HG03521 (cell line): ENCODE measurements around the gene STAT5A.
A peak's percentile ranks its signal among the peaks of the same experiment; 100 is the strongest.

Experiments
- ATAC-seq: cut with Tn5 transposase; IDR thresholded peaks from one replicate; pipeline ENCODE4 v1.9.1; 2021; ENCODE audit warnings: mild to moderate bottlenecking, moderate library complexity; ENCODE audit not compliant: unreplicated experiment

The STAT5A gene

DNA sequence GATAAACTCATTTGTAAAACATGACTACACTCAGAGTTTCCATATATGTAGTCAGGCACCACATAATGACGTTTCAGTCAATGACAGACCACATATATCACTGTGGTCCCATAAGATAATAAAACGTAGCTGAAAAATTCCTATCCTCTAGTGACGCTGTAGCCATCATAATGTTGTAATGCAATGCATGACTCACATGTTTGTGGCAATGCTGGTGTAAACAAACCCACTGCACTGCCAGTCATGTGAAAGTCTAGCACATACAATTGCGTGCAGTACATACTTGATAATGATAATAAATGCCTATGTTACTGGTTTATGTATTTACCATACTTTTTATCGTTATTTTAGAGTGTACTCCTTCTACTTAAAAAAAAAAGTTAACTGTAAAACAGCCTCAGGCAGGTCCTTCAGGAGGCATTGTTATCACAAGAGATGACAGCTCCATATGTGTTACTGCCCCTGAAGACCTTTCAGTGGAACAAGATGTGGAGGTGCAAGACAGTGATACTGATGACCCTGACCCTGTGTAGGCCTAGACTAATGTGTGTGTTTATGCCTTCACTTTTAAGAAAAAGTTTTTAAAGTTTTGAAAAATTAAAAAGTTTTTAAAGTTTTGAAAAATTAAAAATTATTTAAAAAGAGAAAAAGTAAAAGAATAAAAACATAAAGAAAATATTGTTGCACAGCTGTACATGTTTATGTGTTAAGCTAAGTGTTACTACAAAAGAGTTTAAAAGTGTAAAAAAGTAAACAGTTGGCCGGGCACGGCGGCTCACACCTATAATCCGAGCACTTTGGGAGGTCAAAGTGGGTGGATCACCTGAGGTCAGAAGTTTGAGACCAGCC lies 21.2 kb upstream of the STAT5A start:
- no peak for ATAC-seq

DNA sequence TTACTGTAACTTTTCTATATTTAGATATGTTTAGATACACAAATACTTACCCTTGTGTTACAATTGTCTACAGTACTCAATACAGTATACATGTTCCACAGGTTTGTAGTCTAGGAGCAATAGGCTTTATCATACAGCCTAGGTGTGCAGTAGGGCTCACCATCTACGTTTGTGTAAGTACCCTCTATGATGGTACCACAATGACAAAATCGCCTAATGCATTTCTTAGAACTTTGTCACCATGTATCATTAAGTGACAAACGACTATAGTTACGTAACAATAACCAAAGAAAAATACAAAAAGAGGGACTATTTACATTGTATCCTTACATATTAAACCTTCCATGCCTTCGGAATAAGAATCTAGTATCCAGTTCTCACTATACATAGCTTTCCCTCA lies 20.1 kb upstream of the STAT5A start:
- ATAC-seq: no peak

DNA sequence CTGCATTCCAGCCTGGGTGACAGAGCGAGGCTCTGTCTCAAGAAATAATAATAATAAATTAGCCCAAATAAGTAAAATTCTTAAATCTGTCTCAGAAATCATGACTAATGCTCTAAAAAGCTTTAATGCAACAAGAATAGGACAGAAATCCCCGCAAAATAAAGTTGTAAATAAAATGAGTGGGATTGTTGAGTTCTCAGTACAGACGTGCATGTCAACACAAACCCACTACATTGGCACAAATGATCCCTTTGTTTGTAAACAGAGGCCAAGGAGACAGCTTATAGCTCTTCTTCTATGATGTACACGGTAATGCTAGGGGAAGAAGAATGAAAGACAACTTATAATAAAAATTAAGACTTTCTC lies 18.1 kb upstream of the STAT5A start:
- no peak for ATAC-seq

DNA sequence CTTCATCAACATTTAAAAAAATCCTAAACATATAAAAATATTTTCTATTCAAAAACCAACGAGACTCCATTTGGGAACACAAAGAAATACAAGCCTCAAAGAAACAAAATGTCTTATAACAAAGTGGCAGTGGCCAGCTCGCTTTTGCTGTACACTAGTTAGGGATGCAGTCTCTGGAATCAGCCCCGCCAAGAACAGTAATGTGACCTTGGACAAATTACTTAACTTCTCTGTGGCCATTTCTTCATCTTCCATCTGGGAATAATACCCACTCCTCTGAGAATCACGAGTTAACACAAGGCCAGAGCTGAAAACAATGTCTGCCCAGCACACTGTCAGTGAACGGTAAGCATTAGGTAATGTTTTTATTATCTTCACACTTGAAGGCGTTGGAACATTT lies 17.7 kb upstream of the STAT5A start:
- no peak for ATAC-seq

DNA sequence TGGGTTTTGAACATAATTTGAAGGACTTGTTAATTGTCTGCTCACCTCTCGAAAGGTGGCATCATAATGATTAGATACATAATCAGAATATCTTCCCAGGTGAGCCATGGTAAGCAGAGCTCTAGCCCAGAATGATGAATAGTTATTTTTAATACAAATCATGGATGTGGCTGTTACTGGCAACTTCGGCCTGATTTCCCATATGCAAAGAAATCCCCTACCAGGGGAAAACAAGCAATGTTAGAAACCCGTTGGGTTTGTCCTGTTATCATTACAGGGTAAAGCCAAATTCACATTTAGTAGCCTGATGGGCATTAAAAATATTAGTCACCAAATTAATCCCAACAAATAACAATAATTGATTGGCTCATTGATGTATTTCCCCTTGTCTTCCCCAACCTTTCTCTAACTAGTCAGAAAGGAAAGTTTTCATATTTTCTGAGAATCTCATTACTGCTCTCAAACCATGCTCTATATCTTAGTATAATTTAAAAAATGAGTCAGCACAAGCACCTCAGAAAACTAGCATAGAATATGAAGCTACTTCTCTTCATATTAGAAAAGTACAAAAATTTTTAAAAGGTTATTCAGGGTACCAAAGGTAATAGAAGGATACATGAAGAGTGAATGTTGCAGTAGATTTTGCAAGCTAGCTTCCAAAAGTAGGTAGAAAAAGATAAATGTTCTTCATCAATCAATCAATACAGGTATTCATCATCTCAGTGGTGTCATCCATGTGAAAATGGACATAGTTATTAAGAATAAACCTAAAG lies 17.1 kb upstream of the STAT5A start:
- no peak for ATAC-seq

DNA sequence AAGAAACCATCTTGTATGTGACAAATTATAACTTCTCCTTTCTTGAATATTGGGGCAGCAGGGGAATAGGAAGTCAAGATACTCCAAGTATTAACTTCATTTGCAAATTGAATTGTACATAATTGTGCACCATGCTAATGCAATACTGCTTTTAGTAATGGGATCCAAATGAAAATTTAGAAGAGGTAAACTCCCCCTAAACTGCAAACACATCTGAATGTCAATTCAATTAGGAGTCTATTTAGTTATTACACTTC lies 16.6 kb upstream of the STAT5A start:
- ATAC-seq: no peak

DNA sequence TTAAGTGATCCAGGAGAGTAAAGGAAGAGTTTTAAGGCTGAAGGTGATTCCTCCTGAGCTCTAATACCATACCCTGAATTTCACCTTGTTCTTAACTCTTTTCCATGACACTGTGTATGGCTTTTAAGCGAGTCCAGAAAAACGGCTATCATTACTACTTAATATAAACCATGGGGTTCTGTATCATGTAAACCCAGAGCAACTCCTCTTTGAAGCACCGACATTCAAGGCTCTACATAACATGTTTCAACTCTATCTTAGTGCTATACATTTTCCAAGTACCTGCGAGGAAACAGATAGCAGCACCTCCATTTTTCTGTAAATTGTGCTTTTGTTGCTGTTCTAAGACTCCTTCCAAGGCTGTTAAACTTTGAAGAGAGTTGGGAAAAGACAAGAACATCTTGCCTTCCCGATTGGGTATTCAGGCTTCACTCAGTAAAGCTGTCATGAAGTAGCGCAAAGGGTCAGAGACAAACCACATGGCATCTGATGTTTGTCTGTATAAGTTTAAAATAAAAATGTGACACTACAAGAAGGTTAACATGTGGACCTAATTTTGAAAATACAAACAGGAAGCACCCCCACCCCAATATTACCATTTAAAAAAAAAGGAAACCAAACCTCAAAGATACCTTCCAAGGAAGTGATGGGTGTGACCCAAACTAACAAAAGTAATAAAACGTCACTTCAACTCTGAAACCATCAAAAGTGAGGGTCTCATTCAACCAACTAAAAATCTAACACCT lies 16.0 kb upstream of the STAT5A start:
- no peak for ATAC-seq

DNA sequence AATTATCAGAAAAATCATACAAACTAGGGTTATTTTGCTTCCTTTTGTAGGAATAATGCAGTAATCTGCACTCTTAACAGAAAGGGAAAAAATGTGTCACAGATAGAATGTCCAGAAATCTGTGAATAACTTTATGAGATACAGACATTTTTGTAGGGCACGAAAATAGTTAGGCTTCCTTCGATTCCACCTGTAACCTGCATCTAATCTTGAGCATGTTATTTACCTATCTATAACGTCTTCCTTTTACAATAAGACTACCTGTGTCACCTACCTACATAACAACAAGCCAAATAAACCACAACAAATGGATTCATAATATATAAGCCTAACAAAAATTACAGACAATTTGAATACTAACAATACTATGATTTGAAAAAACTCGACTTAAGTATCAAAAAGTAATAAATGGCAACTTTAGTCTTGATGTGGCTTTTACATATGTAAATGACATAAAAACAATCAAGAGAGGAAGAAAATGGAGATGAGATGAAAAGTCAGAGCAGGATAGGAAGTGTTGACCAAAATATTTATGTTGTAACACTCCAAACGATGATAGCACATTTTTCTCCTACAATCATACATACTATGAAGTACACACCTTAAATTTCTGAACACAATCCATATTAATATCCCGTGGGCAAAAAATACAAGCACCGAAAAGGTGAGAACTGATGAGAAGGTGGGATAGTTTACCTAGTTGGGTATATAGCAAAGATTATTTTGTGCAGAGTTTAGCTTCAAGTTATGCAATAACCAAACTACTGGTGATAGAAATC lies 14.6 kb upstream of the STAT5A start:
- no peak for ATAC-seq

DNA sequence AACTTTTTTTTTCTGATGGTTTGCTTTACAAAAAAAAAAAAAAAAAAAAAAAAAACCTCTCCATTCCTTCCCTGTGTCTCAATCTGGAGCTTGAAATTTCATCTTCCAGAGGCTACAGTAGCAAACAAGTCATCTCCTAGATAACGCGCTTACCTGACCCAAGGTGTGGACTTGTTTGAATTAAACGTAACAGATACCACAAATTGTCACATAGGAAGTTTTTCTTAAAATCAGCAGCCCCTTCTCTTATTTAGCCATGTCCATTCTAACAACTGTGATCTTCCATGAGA lies 14.1 kb upstream of the STAT5A start:
- ATAC-seq: no peak

DNA sequence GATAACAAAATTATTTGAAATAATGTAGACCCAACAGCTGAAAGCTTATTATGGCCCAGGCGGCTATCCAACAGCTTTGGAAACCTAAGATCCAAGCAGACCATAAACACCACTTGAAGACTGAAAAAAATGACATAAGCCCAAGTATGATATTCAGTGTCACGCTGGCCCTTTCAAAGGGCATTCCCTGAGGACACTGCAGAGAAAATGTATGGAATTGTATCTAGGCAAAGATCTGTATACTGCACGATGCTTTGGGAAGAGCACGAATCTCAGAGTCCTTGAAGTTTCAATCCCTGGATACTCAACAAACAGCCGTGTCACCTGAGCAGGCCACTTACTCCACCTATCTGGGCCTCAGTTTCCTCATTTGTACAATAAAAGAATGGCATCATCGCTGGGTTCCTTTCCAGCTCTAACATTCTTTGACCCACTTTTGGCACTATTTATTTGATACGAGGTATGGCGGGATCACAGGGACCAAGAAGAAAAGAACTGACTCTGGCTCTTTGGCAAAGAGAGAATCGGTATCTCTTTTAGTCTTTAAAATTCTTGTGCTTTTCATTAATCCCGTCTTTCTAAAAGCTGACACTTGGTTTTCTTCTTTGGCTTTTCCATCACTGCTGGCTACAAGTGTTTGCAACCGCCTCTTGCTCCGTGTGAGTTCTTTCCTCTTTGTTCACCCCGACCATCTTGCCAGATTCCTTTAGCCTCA lies 13.3 kb upstream of the STAT5A start:
- ATAC-seq: no peak

DNA sequence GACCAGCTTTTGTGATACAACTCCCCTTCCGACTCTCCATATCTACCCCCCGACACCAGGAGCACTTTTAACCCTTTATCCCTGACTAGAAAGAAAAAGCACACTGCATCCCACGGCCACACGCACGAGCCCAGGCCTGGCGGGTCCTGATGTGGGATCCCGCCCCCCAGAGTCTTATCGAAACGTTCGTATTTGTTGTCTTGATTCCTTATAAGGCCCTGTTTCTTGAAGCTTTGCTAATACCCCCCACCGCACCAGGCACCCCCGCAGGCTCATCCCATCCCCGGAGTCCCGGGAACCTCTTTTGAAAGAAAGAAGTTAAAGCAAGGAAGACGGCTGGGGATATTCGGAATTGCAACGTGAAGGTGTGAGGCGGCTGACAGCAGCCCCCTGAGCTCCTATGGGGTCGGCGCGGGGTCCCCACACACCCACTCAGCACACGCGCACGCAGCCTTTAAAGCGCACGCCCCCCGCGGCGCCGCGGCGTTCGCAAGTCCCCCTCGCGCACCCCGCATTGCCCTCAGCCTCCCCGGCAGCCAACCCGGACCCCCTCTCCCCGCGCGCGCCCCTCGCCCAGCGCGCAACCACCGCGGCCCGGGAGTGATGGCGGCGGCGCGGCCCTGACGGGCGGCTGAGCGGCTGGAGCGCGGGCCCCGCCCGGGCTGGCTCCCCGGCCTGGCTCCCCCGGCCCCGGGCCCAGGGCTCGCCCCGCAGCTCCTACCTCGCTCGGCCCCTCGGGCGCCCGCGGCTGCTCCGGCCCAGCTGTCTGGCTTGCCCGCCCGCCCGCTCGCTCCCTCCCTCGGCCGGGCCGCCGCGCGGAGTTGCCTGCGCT lies 12.6 kb upstream of the STAT5A start:
- peak; percentile 52 for ATAC-seq

DNA sequence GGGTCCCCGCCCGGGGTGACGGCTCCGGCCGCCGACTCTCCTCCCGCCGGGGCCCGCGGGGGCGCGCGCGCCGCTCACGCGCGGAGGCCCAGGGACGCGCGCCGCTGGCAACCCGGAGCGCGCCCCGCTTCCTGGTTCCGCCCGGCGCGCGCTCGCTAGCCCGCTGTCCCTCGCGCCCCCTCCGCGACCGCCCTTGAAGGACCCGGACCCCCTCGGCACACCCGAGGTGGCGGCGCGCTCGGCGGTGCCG lies 12.0 kb upstream of the STAT5A start, which contains the start of gene STAT5B:
Gene STAT5B (minus strand): TSS at position 33 of the 250 bp plus-strand sequence. CDS start 44,264 bp downstream, outside the sequence.
- ATAC-seq: peak; percentile 52

DNA sequence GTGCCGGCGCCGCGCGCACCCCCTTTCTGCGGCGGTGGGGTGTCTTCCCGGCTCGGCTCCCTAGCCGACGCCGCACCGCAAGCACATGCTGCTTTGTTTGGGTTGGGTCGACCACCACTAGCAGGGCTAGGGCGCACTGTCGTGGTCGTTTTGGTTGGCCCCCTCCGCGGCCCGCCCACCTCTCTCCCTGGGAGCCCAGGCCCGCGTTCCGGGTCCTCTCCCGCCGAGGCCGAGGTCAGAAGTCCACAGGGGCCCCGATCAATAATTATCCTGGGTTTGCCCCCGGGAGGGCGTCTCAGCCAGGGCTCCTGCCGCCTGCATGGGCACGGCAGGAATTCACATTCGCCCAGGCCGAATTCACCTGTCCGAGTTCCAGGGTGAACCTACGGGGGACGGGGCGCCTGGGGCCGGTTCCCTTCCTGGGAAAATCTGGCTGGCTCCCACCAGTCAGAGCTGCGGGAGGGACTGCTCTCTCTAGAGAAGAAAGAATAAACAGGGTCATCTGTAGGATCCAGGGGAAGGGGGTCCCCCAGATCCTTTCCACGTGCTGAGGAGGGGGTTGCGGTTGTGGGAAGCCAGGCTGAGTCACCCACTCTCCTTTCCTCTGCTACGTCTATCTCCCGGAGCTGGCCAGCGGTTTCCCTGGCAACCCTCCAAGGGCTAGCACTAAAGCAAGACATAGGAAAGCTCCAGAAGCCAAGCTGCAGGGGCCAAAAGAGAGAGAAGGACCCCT lies 11.5 kb upstream of the STAT5A start:
- ATAC-seq: peak; percentile 18

DNA sequence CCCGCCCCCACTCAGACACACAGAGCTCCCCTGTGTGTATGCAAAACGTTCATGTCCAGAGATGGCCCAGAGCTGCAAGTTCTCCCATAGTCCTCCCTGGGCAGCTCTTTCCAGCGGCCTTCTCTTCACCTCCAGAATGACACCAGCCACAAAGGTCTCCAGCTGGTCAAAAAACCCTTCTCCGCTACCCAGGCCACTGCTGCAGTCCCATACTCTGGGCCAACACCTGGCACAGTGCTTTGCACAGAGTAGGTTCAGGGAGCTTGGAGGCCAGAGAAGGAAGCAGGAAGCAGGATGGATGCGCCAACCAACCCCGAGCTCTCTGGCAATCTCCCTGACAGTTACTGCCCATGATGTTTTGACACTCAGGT lies 11.0 kb upstream of the STAT5A start:
- no peak for ATAC-seq

DNA sequence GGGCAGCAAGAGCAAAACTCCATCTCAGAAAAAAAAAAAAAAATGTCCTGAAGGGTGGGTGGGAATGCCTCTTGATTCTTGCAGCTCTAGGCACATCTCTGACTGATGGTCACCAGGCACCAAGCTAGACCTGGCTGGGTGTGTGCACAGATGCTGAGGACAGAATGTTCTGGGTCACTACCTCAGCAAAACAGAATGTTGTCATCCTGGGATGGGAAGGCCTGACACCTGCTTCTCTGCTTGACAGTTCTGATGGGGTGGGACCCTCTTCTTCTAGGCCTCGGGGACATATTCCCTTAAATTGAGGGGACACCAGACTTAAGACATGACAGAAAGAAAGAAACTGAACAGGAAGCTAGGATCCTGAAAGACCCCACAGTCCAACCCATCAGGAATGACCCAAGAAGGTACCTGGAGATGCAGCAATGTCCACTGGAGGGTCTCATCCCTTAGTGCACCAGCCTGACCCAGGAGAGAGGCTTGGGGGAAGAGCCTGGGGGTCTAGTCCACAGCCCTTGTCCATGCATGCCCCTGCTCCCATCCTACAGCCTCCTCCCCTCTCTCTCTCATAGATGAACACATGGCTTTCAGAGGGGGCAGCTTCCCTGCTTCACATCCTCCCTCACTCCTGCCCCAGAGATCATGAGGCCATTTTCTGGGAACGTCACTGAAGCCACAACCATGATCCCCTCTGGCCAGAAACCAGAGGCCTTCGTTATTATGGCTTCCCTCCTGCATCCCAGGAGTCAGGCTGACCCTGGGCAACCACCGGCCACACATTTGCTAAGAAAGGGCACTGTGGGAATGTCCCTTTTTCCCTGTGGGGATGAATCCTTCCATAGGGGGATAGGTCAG lies 8.3 kb upstream of the STAT5A start:
- ATAC-seq: no peak

DNA sequence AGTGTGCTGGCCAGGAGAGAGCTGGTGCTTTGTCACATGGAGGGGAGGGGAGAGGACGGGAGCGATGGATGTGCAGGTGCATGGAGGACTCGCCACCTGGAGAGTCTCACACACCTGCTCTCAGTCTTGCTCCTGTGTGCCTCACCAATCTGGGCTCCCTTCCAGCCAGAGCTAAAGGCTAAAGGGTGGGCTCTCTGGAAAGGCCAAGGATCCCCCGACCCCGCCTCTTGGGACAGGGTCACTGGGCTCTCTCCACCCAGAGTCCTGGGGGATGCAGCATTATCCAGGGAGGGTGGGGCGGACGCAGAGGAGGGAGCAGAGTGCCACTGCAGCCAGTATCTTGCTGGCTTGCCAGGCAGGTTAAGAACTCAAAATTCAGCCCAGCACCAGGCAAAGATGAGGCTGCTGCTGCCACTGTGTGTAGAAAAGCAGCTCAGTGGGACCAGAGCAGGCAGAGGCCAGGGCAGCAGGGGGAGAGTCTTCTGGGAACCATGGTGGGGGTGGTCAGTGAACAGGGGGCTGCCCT lies 6.7 kb upstream of the STAT5A start:
- ATAC-seq: no peak

DNA sequence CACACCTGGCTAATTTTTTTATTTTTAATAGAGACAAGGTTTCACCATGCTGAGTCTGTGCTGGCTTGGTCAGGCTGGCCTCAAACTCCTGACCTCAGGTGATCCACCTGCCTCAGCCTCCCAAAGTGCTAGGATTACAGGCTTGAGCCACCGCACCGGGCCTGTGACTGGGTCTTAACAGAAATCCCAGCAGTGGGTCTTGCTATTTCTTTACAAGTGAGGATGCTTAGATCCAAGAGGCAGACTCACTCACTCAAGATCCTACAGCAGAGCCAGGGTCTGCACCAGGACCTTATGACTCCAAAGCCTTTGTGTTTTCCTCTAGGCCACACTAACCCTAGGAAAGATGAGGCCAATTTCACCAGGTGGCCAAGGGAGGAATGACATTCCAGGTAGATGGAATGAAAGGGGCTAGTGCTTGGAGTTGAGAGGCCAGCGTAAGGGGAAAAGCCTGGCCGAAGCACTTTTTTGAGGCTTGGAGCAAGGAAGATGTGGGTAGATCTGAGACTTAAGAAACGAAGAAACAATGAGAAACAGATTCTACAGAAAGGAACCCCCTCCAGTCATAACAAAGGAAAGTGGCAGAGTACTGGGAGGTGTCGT lies 5.7 kb upstream of the STAT5A start:
- ATAC-seq: no peak
